HCT116 (cell line): ENCODE data around the gene PCGF2. TPM values are rescaled to one million over a fixed set of nuclear protein-coding genes. Genes with fewer than 3 reads are reported as not detected.

ENCODE experiments used
- ATAC-seq: fragments of 200-7000 bp; cut with Tn5 transposase; 2 replicates; pipeline ENCODE4 v1.9.1; 2020; ENCODE audit warnings: mild to moderate bottlenecking, moderate library complexity
- BruUV-seq: library from RNA; stranded (reverse); fragments of 400-500 nt; replicated peaks from 2 replicates; lab custom pipeline; 2021; lab: Mats Ljungman, UMichigan
- CTCF ChIA-PET: fragments of 300-600 bp; sonication (Branson Sonifier 250); formaldehyde crosslinking; loops from one replicate; lab custom pipeline; 2021; ENCODE audit warnings: antibody characterized with exemption; lab: Charles Lee
- POLR2A ChIA-PET: fragments of 300-600, 350-600 bp; sonication (Branson Sonifier 250); formaldehyde crosslinking; loops from one replicate; lab custom pipeline; 2021; ENCODE audit warnings: antibody characterized with exemption; lab: Charles Lee
- RAD21 ChIA-PET, 2 experiments: fragments of 300-600 bp; sonication (Branson Sonifier 250); formaldehyde crosslinking; loops; one replicate each; lab custom pipeline; 2023; ENCODE audit warnings: low total read pairs in 2 of 2; ENCODE audit not compliant: uncharacterized antibody in 2 of 2, unreplicated experiment in 2 of 2, low non-redundant PET in 1 of 2; lab: Charles Lee
- DNase-seq: peaks from one replicate; pipeline ENCODE4 v3.0.0-alpha.2; 2010; ENCODE audit warnings: low read depth, low spot score
- H2AFZ ChIP-seq: fragments of 200-600 bp; shearing (Covaris generic), sonication (generic); 2 replicates; pipeline ENCODE4 v1.6.1; 2017; ENCODE audit warnings: low read depth, mixed run types, mixed read lengths, antibody characterized with exemption, low read length; ENCODE audit not compliant: poor library complexity, severe bottlenecking
- H3K27ac ChIP-seq: 2 replicates; pipeline ENCODE4 v1.5.1; 2012; ENCODE audit warnings: low read depth, low read length
- H3K27me3 ChIP-seq: fragments of 200-600 bp; sonication (generic); 2 replicates; pipeline ENCODE4 v1.6.1; 2016; ENCODE audit warnings: mixed run types, low read length, mixed read lengths; ENCODE audit not compliant: insufficient read depth
- H3K36me3 ChIP-seq, 2 experiments: fragments of 200-500 bp in 1 of 2; fragments of 200-600 bp in 1 of 2; sonication (Bioruptor generic) in 1 of 2; sonication (generic) in 1 of 2; 2 replicates each; pipeline versions ENCODE4 v1.5.1 to v1.6.1; 2014 to 2016; ENCODE audit warnings: low read length in 2 of 2, inconsistent platforms in 1 of 2, mixed read lengths in 1 of 2, mixed run types in 1 of 2; ENCODE audit not compliant: insufficient read depth in 2 of 2, control insufficient read depth in 1 of 2
- H3K4me1 ChIP-seq, 2 experiments: fragments of 200-600 bp in 1 of 2; sonication (generic) in 1 of 2; 2 replicates each; pipeline versions ENCODE4 v1.5.1 to v1.6.1; 2012 to 2017; ENCODE audit warnings: low read length in 2 of 2, inconsistent platforms in 1 of 2, mild to moderate bottlenecking in 1 of 2, mixed read lengths in 1 of 2, mixed run types in 1 of 2, moderate library complexity in 1 of 2; ENCODE audit not compliant: insufficient read depth in 2 of 2, control insufficient read depth in 1 of 2
- H3K4me2 ChIP-seq: fragments of 200-600 bp; sonication (generic); 2 replicates; pipeline ENCODE4 v1.6.1; 2017; ENCODE audit warnings: mixed run types, low read length, mixed read lengths
- H3K4me3 ChIP-seq, 2 experiments: fragments of 200-600 bp in 1 of 2; sonication (generic) in 1 of 2; replicated peaks in 1 of 2; 2 replicates each; pipeline ENCODE4 v1.5.1; 2011 to 2016; ENCODE audit warnings: low read length in 2 of 2, control low read depth in 1 of 2, low read depth in 1 of 2, mild to moderate bottlenecking in 1 of 2, mixed read lengths in 1 of 2, mixed run types in 1 of 2
- H3K79me2 ChIP-seq: fragments of 200-600 bp; sonication (generic); 2 replicates; pipeline ENCODE4 v1.6.1; 2017; ENCODE audit warnings: mild to moderate bottlenecking, mixed run types, low read length, moderate library complexity, mixed read lengths; ENCODE audit not compliant: insufficient read depth
- H3K9ac ChIP-seq: fragments of 200-600 bp; sonication (generic); 2 replicates; pipeline ENCODE4 v1.6.1; 2016; ENCODE audit warnings: low read length, mixed read lengths
- H3K9me2 ChIP-seq: fragments of 200-600 bp; sonication (generic), shearing (Covaris generic); 2 replicates; pipeline ENCODE4 v1.6.1; 2017; ENCODE audit warnings: mixed run types, mild to moderate bottlenecking, moderate library complexity; ENCODE audit not compliant: insufficient read depth
- H3K9me3 ChIP-seq, 2 experiments: fragments of 200-500 bp in 1 of 2; fragments of 200-600 bp in 1 of 2; sonication (Bioruptor generic) in 1 of 2; sonication (generic) in 1 of 2; 2 replicates each; pipeline ENCODE4 v1.6.1; 2014 to 2017; ENCODE audit warnings: low read length in 2 of 2, mixed read lengths in 2 of 2, inconsistent platforms in 1 of 2, low read depth in 1 of 2, mild to moderate bottlenecking in 1 of 2, mixed run types in 1 of 2, moderate library complexity in 1 of 2; ENCODE audit not compliant: control insufficient read depth in 1 of 2, insufficient read depth in 1 of 2
- H4K20me1 ChIP-seq: fragments of 200-600 bp; sonication (generic), shearing (Covaris generic); 2 replicates; pipeline ENCODE4 v1.6.1; 2017; ENCODE audit warnings: mixed run types, mild to moderate bottlenecking, moderate library complexity; ENCODE audit not compliant: insufficient read depth
- CBX3 ChIP-seq: IDR thresholded peaks from 2 replicates; pipeline ENCODE4 v1.6.1; 2012; ENCODE audit warnings: low read depth
- CEBPB ChIP-seq: IDR thresholded peaks from 2 replicates; pipeline ENCODE4 v1.6.1; 2012; ENCODE audit warnings: low read depth
- CTCF ChIP-seq, 3 experiments: fragments of 200-600 bp in 1 of 3; sonication (generic) in 1 of 3; IDR thresholded peaks in 2 of 3; conservative IDR thresholded peaks in 1 of 3; 2 replicates each; pipeline ENCODE4 v1.5.1; 2012 to 2017; ENCODE audit warnings: low read depth in 2 of 3, low read length in 2 of 3, antibody characterized with exemption in 1 of 3, borderline replicate concordance in 1 of 3, control low read depth in 1 of 3, mild to moderate bottlenecking in 1 of 3, mixed read lengths in 1 of 3, mixed run types in 1 of 3, moderate library complexity in 1 of 3; ENCODE audit not compliant: insufficient read depth in 1 of 3
- EZH2 ChIP-seq: fragments of 200-600 bp; sonication (generic); IDR thresholded peaks from 2 replicates; pipeline ENCODE4 v1.6.1; 2017; ENCODE audit warnings: antibody characterized with exemption, mixed run types
- FOSL1 ChIP-seq: IDR thresholded peaks from 2 replicates; pipeline ENCODE4 v1.6.1; 2012; ENCODE audit warnings: low read depth
- JUND ChIP-seq: IDR thresholded peaks from 2 replicates; pipeline ENCODE4 v1.6.1; 2012
- MAX ChIP-seq: IDR thresholded peaks from 2 replicates; pipeline ENCODE4 v1.6.1; 2012
- POLR2A ChIP-seq: IDR thresholded peaks from 2 replicates; pipeline ENCODE4 v1.7.0; 2011; ENCODE audit warnings: borderline replicate concordance; ENCODE audit not compliant: insufficient read depth, insufficient read length; ENCODE audit errors: extremely low read depth
- POLR2AphosphoS5 ChIP-seq: IDR thresholded peaks from 2 replicates; pipeline ENCODE4 v1.6.1; 2011; ENCODE audit warnings: mild to moderate bottlenecking, low read depth, low read length, moderate library complexity
- RAD21 ChIP-seq: IDR thresholded peaks from 2 replicates; pipeline ENCODE4 v1.6.1; 2012; ENCODE audit warnings: low read depth, mild to moderate bottlenecking
- REST ChIP-seq: IDR thresholded peaks from 2 replicates; pipeline ENCODE4 v1.6.1; 2012; ENCODE audit warnings: low read depth
- SIN3A ChIP-seq: IDR thresholded peaks from 2 replicates; pipeline ENCODE4 v1.6.1; 2012; ENCODE audit warnings: low read depth
- TCF7L2 ChIP-seq: IDR thresholded peaks from 2 replicates; pipeline ENCODE4 v1.7.0; 2011; ENCODE audit warnings: borderline replicate concordance, inconsistent platforms; ENCODE audit not compliant: insufficient read depth, insufficient read length; ENCODE audit errors: extremely low read depth
- YY1 ChIP-seq: IDR thresholded peaks from 2 replicates; pipeline ENCODE4 v1.6.1; 2011; ENCODE audit warnings: low read length, low read depth, moderate library complexity, mild to moderate bottlenecking; ENCODE audit not compliant: insufficient replicate concordance; ENCODE audit errors: extremely low read depth
- intact Hi-C: fragments of 100-400 bp; cut with micrococcal nuclease; formaldehyde crosslinking; loops from 2 replicates; pipeline ENCODE4 v1.10.0; 2022
- total RNA-seq: library from RNA; stranded (reverse); gene quantifications from one replicate; pipeline ENCODE4 v1.2.1, GENCODE V29; 2021; ENCODE audit not compliant: unreplicated experiment

The PCGF2 gene
- total RNA-seq, 1 experiment from 2014 or later, result 64.6 TPM

- BruUV-seq, result no TSS peak
- Histone ChIP-seq H4K20me1 (no peaks in the 10 kb centered on the region), H3K9me2 (no peaks in the 10 kb centered on the region), H3K4me3 (peak overlapping the region; percentile 91 to 95), H3K9me3 (no peaks in the 10 kb centered on the region), H3K36me3 (peaks cover 8 to 31% of the 10 kb centered on the region in 2 experiments; a peak in 3 of 4 replicates), H3K4me1 (peaks cover 11 to 39% of the 10 kb centered on the region in 2 experiments; a peak in 3 of 4 replicates), H3K4me2 (peak overlapping the region; percentile 90), H3K27ac (peak overlapping the region; percentile 96), H3K27me3 (no peaks in the 10 kb centered on the region), H3K79me2 (peaks cover 37% of the 10 kb centered on the region), H3K9ac (peak overlapping the region; percentile 88), H2AFZ (no peak overlapping the region)
- ATAC-seq (no peak), DNase-seq (no peak)
- TF ChIP-seq YY1 (no peak), JUND (no peak), MAX (no peak), RAD21 (no peak), POLR2AphosphoS5 (no peak), FOSL1 (no peak), CEBPB (no peak), CTCF (IDR thresholded peaks at IDR 0.05 in 2 of 3, conservative IDR thresholded peaks at IDR 0.05 in 1 of 3; ENCODE audit: borderline replicate concordance in 1 of 3, insufficient read depth in 1 of 3, low read depth in 2 of 3, low read length in 2 of 3) (no peak), POLR2A (no peak), TCF7L2 (no peak), SIN3A (no peak), EZH2 (no peak), CBX3 (no peak), REST (no peak)
- ChIA-PET CTCF (interaction anchor here (0.9 to 1.6 kb wide), 4 partner anchors 12 to 55 kb away, joined by 3 to 4 read pairs (median 4); partner anchors contain the start of gene PSMB3), RAD21 (no interaction called here), POLR2A (interaction anchor here (1.1 kb wide), 1 partner anchor 13 kb away, joined by 3 read pairs; no protein-coding TSS in a partner anchor)
- intact Hi-C loops, result loop anchor here (10.0 kb wide), 1 partner anchor 423 kb away; the partner anchor contains the start of gene PLXDC1
Measured at GRCh38 chr17:38731526-38732294, 16.4 kb downstream of the PCGF2 start.
